ENCODE data around the gene VAC14.

DNA sequence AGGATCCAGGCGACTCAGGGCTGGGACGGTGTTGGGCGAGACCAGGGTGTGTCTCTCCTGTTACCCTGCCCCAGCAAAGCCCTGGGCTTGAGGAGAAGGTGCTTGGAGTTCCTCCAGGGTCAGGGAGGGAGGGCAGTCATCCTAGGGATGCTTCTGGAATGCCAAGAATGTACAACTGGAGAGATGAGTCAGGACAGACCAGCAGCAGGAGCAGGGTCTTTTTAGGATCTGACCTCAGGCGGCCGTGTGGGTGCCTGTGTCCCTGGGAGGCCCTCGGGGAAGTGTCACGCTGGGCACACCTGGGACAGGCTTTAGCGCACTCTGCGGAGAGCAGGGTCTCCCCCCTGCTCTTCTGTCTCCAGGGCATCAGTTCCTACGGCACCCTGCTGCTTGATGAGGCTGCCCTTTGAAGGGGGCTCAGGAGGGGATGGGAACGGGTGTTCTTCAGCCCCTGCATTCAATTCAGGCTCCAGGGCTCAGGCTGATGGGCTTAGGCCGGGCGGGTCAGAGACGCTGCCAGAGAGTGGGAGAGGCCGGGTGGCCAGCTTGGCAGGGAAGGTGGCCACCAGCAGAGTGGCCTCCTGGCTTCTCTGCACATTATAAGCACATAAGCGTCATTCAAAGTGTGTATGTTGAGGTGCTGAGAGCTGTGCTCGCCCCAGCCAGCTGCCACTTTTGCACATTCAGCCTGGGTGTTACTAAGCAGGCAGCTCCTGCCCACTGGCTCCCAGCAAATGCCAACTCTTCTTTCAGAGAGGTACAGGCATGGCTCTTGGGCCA, 106.7 kb downstream of the VAC14 start:
- TF ChIP-seq, protein P1, sequence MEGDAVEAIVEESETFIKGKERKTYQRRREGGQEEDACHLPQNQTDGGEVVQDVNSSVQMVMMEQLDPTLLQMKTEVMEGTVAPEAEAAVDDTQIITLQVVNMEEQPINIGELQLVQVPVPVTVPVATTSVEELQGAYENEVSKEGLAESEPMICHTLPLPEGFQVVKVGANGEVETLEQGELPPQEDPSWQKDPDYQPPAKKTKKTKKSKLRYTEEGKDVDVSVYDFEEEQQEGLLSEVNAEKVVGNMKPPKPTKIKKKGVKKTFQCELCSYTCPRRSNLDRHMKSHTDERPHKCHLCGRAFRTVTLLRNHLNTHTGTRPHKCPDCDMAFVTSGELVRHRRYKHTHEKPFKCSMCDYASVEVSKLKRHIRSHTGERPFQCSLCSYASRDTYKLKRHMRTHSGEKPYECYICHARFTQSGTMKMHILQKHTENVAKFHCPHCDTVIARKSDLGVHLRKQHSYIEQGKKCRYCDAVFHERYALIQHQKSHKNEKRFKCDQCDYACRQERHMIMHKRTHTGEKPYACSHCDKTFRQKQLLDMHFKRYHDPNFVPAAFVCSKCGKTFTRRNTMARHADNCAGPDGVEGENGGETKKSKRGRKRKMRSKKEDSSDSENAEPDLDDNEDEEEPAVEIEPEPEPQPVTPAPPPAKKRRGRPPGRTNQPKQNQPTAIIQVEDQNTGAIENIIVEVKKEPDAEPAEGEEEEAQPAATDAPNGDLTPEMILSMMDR (conservative IDR thresholded peaks at IDR 0.05; ENCODE audit: low read depth in 2 of 2): no peak
- TF ChIP-seq, protein P2, sequence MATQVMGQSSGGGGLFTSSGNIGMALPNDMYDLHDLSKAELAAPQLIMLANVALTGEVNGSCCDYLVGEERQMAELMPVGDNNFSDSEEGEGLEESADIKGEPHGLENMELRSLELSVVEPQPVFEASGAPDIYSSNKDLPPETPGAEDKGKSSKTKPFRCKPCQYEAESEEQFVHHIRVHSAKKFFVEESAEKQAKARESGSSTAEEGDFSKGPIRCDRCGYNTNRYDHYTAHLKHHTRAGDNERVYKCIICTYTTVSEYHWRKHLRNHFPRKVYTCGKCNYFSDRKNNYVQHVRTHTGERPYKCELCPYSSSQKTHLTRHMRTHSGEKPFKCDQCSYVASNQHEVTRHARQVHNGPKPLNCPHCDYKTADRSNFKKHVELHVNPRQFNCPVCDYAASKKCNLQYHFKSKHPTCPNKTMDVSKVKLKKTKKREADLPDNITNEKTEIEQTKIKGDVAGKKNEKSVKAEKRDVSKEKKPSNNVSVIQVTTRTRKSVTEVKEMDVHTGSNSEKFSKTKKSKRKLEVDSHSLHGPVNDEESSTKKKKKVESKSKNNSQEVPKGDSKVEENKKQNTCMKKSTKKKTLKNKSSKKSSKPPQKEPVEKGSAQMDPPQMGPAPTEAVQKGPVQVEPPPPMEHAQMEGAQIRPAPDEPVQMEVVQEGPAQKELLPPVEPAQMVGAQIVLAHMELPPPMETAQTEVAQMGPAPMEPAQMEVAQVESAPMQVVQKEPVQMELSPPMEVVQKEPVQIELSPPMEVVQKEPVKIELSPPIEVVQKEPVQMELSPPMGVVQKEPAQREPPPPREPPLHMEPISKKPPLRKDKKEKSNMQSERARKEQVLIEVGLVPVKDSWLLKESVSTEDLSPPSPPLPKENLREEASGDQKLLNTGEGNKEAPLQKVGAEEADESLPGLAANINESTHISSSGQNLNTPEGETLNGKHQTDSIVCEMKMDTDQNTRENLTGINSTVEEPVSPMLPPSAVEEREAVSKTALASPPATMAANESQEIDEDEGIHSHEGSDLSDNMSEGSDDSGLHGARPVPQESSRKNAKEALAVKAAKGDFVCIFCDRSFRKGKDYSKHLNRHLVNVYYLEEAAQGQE (IDR thresholded peaks at IDR 0.05; ENCODE audit: unreplicated experiment): no peak
- no peak for TF ChIP-seq POLR2AphosphoS5 (IDR thresholded peaks at IDR 0.05; ENCODE audit: low read depth)
- TF ChIP-seq EZH2 (IDR thresholded peaks at IDR 0.05; ENCODE audit: low read depth, unreplicated experiment): no peak

Measured in GM23338 (cell line).